Endometrium (tissue), 2 donors: ENCODE data around the gene SEC22A.

Experiments used
- FAIRE-seq: peaks from 2 replicates; lab custom pipeline; 2012; peaks lifted over from hg19 to GRCh38; lab: Jason Lieb, UNC
- donor health status: control.
- donor health status: control.

SEC22A gene

DNA sequence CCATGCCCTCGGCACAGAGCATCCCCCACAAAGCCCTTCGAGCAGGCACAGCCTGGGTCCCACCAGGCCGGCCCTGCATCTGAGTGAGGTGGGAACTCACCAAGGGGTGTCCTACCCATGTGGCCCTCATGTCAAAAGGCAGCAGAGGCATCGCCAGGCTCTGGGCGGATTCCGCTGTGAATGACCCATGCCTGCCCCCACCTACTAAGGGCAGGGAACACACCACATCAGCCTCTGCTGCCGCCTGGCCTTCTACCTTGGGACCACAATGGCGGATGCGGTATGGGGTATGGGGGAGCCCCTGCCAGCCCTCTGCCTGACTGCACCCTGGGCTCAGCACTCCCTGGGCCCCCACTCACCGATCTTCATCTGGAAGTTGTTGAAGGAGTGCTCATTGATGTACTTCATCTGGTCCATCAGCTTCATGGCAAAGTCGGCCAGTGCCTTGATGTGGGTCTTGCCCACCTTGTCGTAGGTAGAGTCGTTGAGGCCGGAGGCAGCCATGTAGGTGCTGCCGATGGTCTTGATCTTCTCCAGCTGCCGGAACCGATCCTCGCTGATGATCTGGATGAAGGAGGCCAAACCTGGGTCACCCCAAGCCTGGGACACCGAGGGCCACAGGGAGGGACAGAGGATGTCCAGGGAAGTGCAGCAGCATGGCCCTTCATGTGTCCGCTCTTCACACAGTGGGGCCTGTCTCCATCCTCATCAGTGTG lies 87.8 kb downstream of the SEC22A start:
- FAIRE-seq, result no peak

- no peak for FAIRE-seq
Measured at GRCh38 chr3:123290107-123290930, 88.6 kb downstream of the SEC22A start.

DNA sequence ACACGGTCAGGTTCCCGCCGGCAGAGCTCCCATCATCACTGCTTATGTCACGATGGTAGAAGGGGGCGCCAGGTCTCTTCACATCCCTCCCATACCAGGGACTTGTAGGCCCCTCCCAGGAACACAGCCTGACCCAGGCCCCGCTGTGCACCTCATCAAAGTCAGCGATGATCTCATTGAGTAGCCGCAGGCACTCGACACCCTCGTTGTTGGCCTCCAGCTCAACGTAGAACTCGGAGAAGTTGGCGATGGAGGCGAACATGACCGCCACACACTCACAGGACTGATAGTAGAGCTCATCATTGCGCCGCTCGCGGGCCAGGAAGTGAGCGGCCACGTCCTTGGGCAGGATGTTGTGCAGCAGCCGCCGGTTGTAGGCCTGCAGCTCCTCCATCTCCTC lies 89.2 kb downstream of the SEC22A start:
- FAIRE-seq, result no peak

GRCh38 chr3:123291404-123291803 lies 89.7 kb downstream of the SEC22A start:
- FAIRE-seq, result no peak

- FAIRE-seq, result no peak
Measured at GRCh38 chr3:123292321-123293310, 90.9 kb downstream of the SEC22A start.

DNA sequence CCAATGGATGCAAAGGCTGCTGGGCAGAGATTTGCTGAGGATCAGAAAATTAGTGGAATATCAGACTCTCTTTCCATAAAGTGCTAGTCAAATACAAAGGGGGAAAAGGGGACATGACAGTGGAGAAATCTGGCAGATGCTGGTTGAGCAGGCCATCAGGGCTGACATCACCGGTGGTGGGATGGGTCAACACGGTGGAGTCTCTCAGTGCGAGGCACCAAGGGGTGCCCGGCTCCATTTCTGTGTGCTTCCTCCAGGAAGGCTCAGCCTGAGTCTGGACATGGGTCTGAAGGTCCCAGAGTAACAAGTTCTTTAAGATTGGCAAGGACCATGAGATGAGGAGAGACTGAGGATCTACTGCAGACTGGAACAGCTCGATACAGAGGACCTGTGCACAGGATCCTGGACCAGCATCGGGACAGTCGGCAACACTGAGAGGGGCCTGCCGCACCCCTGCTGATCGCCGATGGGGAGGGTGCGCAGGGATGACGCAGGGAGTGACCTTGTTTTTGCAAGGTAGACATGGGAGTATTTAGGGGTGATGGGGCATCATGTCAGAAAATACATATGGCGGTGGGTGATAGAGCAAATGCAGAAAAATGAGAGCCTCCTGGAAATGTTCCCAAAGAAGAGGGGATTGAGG lies 92.7 kb downstream of the SEC22A start:
- no peak for FAIRE-seq

DNA sequence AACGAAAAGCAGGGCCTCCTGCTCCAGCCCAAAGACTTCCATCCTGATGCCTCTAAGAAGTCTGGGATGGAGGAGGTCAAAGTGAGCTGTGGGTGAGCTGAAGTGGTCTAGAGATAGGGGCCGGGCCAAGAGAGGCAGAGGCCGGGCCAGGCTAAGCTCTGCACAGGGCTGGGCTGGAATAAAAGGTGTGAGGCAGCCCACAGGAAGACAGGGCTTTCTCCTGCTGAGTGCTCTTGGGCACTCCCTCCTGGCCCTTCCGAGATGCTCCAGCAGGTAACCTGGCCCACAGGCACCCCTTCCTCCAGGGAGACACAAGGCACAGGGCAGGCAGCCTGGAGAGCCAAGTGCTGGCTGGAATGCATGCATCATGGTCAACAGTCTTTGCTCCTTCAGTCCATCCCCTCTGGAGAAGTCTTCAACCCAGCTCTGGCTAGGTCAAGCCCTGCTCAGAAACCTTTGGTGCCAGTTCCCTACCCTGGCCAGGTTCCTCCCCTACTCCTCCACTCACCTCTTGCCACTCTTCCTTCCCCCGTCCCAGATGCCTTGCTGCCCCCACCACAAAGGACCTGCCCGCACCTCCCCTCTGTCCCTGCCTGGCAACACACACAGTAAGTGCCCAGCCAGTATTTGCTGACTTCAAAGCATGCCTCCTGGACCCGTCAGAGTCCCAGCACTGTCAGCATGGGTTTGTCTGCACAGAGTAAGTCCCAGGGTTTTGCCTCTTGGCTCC lies 93.6 kb downstream of the SEC22A start:
- FAIRE-seq, result no peak

GRCh38 chr3:123295901-123296250 lies 94.1 kb downstream of the SEC22A start:
- no peak for FAIRE-seq

DNA sequence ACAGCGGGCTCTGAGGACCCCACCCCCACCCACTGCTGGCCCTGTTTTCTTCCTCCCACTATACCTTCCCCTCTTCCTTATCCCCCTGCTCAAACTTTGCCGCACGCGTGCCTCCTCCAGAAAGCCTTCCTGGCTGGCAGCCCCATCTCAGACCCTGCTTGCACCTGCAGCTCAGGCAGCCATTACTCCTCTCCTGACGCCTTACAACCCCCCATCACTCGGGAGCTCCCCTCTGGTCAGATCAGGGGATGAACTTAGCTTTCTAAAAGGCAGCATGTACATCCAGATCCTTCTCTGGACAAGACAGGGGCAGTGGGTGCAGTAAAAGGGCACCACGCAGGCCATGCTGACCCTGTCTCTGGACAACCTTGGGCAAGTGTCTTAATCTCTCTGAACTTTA lies 94.5 kb downstream of the SEC22A start:
- no peak for FAIRE-seq

GRCh38 chr3:123296836-123297626 lies 95.3 kb downstream of the SEC22A start:
- no peak for FAIRE-seq

DNA sequence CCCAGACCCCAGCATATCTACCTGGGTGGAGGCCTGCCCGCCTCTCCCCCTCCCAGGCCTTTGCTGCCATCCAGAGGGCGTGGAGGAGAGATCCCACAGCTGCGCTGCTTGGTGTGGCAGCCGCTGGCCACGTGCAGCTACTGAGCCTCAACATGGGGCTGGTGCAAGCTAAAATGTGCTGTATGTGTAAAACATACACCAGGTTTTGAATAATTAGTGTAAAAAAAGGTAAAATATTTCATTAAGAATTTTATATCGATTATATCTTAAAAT lies 95.8 kb downstream of the SEC22A start:
- no peak for FAIRE-seq

DNA sequence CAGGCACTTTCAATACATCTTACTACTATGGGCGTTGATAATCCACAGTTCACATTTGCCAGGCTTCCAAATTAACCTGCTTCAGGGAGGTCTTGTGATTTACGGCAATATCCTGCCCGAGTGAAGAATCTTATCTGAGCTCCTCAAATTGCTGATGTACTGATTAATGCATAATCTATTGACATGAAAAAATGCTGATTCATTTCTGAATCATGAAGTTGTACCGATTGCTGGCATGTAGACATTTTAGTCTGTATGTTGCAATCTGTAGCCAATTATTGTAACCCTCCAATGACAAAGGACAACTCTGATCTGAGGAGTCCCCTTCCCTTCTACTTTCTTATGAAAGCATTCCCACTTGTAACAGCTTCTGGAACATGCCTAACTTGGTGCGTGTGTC lies 97.2 kb downstream of the SEC22A start:
- FAIRE-seq, result no peak

DNA sequence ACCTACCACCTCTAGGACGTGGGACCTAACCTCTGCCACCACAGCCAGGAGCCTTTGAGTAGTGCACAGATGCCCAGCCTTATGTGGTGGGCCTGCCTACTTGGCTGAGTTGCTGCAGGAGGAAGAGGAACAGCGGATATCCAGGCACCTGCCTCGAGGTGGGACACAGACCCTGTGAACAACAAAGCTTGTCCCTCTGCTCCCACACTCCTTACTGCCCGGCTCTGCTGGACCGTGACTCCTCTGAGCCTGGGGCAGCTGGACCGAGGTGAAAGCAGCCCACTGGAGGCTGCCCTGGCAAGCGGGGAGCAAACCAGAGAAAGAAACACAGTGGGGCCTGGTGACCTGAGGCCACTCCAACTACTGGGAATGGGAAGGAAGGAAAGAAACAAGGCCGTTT lies 97.8 kb downstream of the SEC22A start:
- FAIRE-seq, result no peak

- no peak for FAIRE-seq
Measured at GRCh38 chr3:123300056-123300455, 98.3 kb downstream of the SEC22A start.

GRCh38 chr3:123300583-123300982 lies 98.8 kb downstream of the SEC22A start:
- no peak for FAIRE-seq

GRCh38 chr3:123301331-123302184 lies 99.8 kb downstream of the SEC22A start:
- FAIRE-seq, result no peak

- FAIRE-seq, result no peak
Measured at GRCh38 chr3:123302961-123303360, 101.2 kb downstream of the SEC22A start.

GRCh38 chr3:123303976-123304560 lies 102.3 kb downstream of the SEC22A start:
- no peak for FAIRE-seq

DNA sequence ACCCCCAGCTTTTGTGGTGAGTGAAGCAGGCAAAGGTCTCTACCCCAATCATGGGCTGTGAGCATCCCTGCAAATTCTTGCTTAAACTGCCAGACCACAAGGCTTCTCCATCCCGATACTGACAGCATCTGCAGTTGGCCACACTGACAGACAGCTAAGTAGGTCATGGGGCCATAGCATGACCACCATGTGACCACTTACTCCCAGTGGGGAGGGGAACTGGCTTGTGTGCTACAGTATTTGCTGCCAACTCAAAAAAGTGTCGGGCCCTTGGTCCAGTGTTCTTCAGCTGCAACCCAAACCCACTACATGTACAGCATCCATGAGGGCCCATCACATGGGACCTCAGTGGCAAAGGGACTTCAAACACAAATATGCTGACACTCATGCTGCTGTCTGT lies 103.4 kb downstream of the SEC22A start:
- FAIRE-seq, result no peak
